PFSK-1 (cell line): Measurements from ENCODE around the gene PCED1B.

ENCODE experiments used
- FOXP2 ChIP-seq: optimal IDR thresholded peaks from 2 replicates; pipeline ENCODE3; 2011; ENCODE audit warnings: borderline replicate concordance, control low read depth, inconsistent platforms; ENCODE audit not compliant: insufficient read depth; ENCODE audit errors: extremely low read length, extremely low read depth
- POLR2AphosphoS5 ChIP-seq: IDR thresholded peaks from 2 replicates; pipeline ENCODE4 v1.6.1; 2012; ENCODE audit warnings: low read depth, mild to moderate bottlenecking, control low read depth, low read length, moderate library complexity
- SIN3A ChIP-seq: IDR thresholded peaks from 2 replicates; pipeline ENCODE4 v1.6.1; 2012; ENCODE audit warnings: mild to moderate bottlenecking, low read length, moderate library complexity, borderline replicate concordance; ENCODE audit not compliant: insufficient read depth
- TAF1 ChIP-seq: IDR thresholded peaks from 2 replicates; pipeline ENCODE4 v1.6.1; 2012; ENCODE audit warnings: low read length, control low read depth, borderline replicate concordance; ENCODE audit not compliant: insufficient read depth
- TF ChIP-seq, protein P1 (sequence below), 2 experiments: IDR thresholded peaks; 2 replicates each; pipeline versions ENCODE4 v1.6.1 to v1.8.0; 2011 to 2012; ENCODE audit warnings: low read depth in 2 of 2, low read length in 2 of 2, control low read depth in 1 of 2, inconsistent platforms in 1 of 2, mild to moderate bottlenecking in 1 of 2, moderate library complexity in 1 of 2; ENCODE audit not compliant: insufficient read depth in 1 of 2

DNA sequence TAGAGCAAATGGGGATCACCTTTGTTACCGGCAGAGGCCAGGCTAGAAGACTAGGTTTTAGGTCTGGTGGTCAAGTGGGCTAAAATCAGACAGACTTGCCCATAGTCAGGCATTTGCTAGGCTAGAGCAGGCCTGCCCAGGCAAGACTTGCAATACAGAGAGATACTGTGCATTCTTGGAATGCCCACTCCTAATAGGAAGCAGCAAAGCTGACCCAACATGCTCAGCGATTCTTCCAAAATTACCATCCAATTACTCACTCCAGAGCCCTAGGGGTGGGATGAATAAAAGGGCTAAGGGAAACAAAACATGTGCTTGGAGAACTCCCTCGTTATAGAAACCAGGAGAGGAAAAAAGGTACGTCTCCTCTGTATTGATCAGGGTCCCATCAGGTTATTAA is 188.2 kb downstream of the PCED1B start:
- TF ChIP-seq POLR2AphosphoS5: no peak
- no peak for TF ChIP-seq TAF1
- no peak for TF ChIP-seq SIN3A
- TF ChIP-seq FOXP2: no peak
- TF ChIP-seq, protein P1, sequence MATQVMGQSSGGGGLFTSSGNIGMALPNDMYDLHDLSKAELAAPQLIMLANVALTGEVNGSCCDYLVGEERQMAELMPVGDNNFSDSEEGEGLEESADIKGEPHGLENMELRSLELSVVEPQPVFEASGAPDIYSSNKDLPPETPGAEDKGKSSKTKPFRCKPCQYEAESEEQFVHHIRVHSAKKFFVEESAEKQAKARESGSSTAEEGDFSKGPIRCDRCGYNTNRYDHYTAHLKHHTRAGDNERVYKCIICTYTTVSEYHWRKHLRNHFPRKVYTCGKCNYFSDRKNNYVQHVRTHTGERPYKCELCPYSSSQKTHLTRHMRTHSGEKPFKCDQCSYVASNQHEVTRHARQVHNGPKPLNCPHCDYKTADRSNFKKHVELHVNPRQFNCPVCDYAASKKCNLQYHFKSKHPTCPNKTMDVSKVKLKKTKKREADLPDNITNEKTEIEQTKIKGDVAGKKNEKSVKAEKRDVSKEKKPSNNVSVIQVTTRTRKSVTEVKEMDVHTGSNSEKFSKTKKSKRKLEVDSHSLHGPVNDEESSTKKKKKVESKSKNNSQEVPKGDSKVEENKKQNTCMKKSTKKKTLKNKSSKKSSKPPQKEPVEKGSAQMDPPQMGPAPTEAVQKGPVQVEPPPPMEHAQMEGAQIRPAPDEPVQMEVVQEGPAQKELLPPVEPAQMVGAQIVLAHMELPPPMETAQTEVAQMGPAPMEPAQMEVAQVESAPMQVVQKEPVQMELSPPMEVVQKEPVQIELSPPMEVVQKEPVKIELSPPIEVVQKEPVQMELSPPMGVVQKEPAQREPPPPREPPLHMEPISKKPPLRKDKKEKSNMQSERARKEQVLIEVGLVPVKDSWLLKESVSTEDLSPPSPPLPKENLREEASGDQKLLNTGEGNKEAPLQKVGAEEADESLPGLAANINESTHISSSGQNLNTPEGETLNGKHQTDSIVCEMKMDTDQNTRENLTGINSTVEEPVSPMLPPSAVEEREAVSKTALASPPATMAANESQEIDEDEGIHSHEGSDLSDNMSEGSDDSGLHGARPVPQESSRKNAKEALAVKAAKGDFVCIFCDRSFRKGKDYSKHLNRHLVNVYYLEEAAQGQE (IDR thresholded peaks at IDR 0.05; ENCODE audit: insufficient read depth in 1 of 2, low read depth in 2 of 2, low read length in 2 of 2): no peak
